HepG2 (cell line): ENCODE measurements around the gene TWNK. TPM values are rescaled to one million over a fixed set of nuclear protein-coding genes. Genes with fewer than 3 reads are reported as not detected.

Experiments
- AGO1 ChIP-seq: fragments of 200-400 bp; formaldehyde crosslinking; IDR thresholded peaks from 2 replicates; pipeline ENCODE4 v1.6.1; 2017; ENCODE audit warnings: mild to moderate bottlenecking, low read depth, low read length, moderate library complexity; ENCODE audit not compliant: poor library complexity, severe bottlenecking
- CHCHD3 ChIP-seq: sonication (generic); formaldehyde crosslinking; IDR thresholded peaks from 2 replicates; pipeline ENCODE4 v1.8.0; 2022; ENCODE audit warnings: mild to moderate bottlenecking, missing genetic modification reagents, moderate library complexity
- EZH2 ChIP-seq: conservative IDR thresholded peaks from 2 replicates; pipeline ENCODE4 v1.6.1; 2012; ENCODE audit warnings: mild to moderate bottlenecking, low read depth, low read length, moderate library complexity
- GATA4 ChIP-seq: sonication (generic); IDR thresholded peaks from 2 replicates; pipeline ENCODE4 v1.6.1; 2016; ENCODE audit warnings: antibody characterized with exemption, low read depth, borderline replicate concordance
- KAT7 ChIP-seq: IDR thresholded peaks from 2 replicates; pipeline ENCODE4 v1.6.1; 2018; ENCODE audit warnings: borderline replicate concordance, missing compliant biosample characterization
- KDM3A ChIP-seq: IDR thresholded peaks from 2 replicates; pipeline ENCODE4 v1.6.1; 2018; ENCODE audit warnings: low read depth, missing compliant biosample characterization
- KIAA2018 ChIP-seq: sonication (generic); formaldehyde crosslinking; IDR thresholded peaks from 2 replicates; pipeline ENCODE4 v1.5.0; 2020; ENCODE audit warnings: mild to moderate bottlenecking, missing genetic modification reagents, borderline replicate concordance
- KLF9 ChIP-seq: IDR thresholded peaks from 2 replicates; pipeline ENCODE4 v1.6.1; 2016; ENCODE audit warnings: low read depth
- PHF8 ChIP-seq: sonication (generic); formaldehyde crosslinking; IDR thresholded peaks from 2 replicates; pipeline ENCODE4 v1.5.0; 2020; ENCODE audit warnings: missing genetic modification reagents
- POLR2A ChIP-seq, 2 experiments: IDR thresholded peaks; 2 replicates each; pipeline ENCODE4 v1.6.1; 2011; ENCODE audit warnings: low read depth in 2 of 2, low read length in 2 of 2, mild to moderate bottlenecking in 1 of 2, moderate library complexity in 1 of 2; ENCODE audit not compliant: insufficient read depth in 1 of 2
- TAF15 ChIP-seq: fragments of 200-400 bp; formaldehyde crosslinking; IDR thresholded peaks from one replicate; pipeline ENCODE4 v1.6.1; 2018; ENCODE audit warnings: mild to moderate bottlenecking, low read depth, low read length; ENCODE audit not compliant: poor library complexity, severe bottlenecking
- ZNF616 ChIP-seq: sonication (generic); formaldehyde crosslinking; IDR thresholded peaks from 2 replicates; pipeline ENCODE4 v1.5.0; 2020; ENCODE audit warnings: low read depth, mild to moderate bottlenecking, missing genetic modification reagents
- ZSCAN9 ChIP-seq: IDR thresholded peaks from 2 replicates; pipeline ENCODE4 v1.6.1; 2016; ENCODE audit warnings: borderline replicate concordance
- polyA plus RNA-seq, 8 experiments: library from polyadenylated mRNA; depleted of rRNA in 3 of 8; stranded (reverse) in 7 of 8; unstranded in 1 of 8; fragments of >200 nt; fragmentation: Illumina TruSeq in 4 of 8; extraction: Trizol in 4 of 8; gene quantifications; 2 replicates each; pipeline versions ENCODE4 v1.2.1 to v1.2.3, GENCODE V29; 2011 to 2016; ENCODE audit warnings: low read depth in 4 of 8, missing spikeins in 1 of 8, mixed read lengths in 1 of 8; ENCODE audit not compliant: insufficient read depth in 1 of 8
- total RNA-seq, 5 experiments: library from RNA; depleted of rRNA; stranded (reverse); fragments of >200 nt; fragmentation: Illumina TruSeq; extraction: Trizol; gene quantifications; 2 replicates each; pipeline ENCODE4 v1.2.3, GENCODE V29; 2016; ENCODE audit warnings: low read depth in 1 of 5
- TF ChIP-seq, protein P1 (sequence below): sonication (generic); formaldehyde crosslinking; IDR thresholded peaks from 2 replicates; pipeline ENCODE4 v1.5.0; 2020; ENCODE audit warnings: missing genetic modification reagents
- TF ChIP-seq, protein P2 (sequence below): sonication (generic); formaldehyde crosslinking; conservative IDR thresholded peaks from 2 replicates; pipeline ENCODE4 v1.8.1; 2023; ENCODE audit warnings: missing genetic modification reagents
- TF ChIP-seq, protein P3 (sequence below): sonication (generic); formaldehyde crosslinking; IDR thresholded peaks from 2 replicates; pipeline ENCODE4 v1.4.0; 2020; ENCODE audit warnings: low read depth, mild to moderate bottlenecking, missing genetic modification reagents
- TF ChIP-seq, protein P4 (sequence below): sonication (generic); IDR thresholded peaks from 2 replicates; pipeline ENCODE4 v1.6.1; 2016; ENCODE audit warnings: low read depth, borderline replicate concordance

Gene TWNK
- total and polyA plus RNA-seq, 2 of the 13 experiments (the other 11 are each of a cell fraction or from before 2014, with no cell fraction given): 10.7 to 16.5 TPM

DNA sequence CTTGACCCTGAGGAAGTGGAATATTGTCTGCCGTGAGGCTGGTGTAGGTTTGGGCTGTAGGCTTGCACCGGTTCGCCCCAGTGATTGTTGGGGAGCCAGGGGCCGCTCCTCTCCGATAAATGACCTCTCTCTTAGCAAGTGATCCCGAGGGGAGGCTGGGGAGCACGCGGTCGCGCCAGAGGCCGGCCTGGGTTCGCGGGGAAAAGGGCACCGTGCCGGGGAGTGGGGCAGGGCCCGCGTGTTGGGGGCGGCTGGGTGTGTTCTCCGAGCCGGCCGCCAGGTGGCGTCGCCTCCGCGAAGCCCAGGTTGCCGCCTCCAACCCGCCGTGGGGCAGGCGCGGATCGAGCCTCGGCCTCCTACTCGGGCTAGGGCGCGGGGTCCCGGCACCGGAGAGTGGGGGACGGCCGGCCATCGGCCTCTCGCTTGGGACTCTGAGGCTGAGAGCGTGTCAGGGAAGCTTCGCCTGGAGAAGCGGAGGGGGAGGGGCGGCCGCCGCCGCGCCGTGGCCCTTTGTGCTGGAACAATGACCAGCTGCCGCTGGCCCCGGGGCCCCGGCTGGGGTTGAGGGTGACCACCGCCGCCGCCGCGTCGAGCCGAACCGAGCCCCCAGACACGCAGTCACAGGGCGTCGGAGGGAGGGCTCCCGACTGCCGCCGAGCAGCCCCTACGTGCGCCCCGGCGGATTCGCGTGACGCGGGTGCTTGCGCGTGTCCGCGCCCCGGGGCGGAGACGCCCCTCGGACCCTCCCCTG is 11.8 kb downstream of the TWNK start (continued):
- TF ChIP-seq KIAA2018 (CRISPR knock-in tag) (no peak), KAT7 (CRISPR knock-in tag) (0 out of 2 replicates have a peak, but pooled peaks have one; percentile 42), ZNF616 (0 out of 2 replicates have a peak, but pooled peaks have one; percentile 49), GATA4 (peak; percentile 50; the same call in 1 of the 2 replicates), KLF9 (CRISPR knock-in tag) (no peak), AGO1 (peak; percentile 94), ZSCAN9 (peak; percentile 33; the same call in 1 of the 2 replicates), CHCHD3 (CRISPR knock-in tag) (no peak), EZH2 (no peak), POLR2A (IDR thresholded peaks at IDR 0.05; ENCODE audit: insufficient read depth in 1 of 2, low read depth in 2 of 2, low read length in 2 of 2) (peak in 1 of 2 experiments; percentile 64; a peak in 2 of 4 replicates), TAF15 (peak; percentile 88), KDM3A (CRISPR knock-in tag) (peak; percentile 85; the same call in 1 of the 2 replicates), PHF8 (CRISPR knock-in tag) (peak; percentile 65)
- TF ChIP-seq, protein P1, sequence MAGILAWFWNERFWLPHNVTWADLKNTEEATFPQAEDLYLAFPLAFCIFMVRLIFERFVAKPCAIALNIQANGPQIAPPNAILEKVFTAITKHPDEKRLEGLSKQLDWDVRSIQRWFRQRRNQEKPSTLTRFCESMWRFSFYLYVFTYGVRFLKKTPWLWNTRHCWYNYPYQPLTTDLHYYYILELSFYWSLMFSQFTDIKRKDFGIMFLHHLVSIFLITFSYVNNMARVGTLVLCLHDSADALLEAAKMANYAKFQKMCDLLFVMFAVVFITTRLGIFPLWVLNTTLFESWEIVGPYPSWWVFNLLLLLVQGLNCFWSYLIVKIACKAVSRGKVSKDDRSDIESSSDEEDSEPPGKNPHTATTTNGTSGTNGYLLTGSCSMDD (CRISPR knock-in tag): no peak
- TF ChIP-seq, protein P2, sequence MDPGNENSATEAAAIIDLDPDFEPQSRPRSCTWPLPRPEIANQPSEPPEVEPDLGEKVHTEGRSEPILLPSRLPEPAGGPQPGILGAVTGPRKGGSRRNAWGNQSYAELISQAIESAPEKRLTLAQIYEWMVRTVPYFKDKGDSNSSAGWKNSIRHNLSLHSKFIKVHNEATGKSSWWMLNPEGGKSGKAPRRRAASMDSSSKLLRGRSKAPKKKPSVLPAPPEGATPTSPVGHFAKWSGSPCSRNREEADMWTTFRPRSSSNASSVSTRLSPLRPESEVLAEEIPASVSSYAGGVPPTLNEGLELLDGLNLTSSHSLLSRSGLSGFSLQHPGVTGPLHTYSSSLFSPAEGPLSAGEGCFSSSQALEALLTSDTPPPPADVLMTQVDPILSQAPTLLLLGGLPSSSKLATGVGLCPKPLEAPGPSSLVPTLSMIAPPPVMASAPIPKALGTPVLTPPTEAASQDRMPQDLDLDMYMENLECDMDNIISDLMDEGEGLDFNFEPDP (CRISPR knock-in tag): no peak
- TF ChIP-seq, protein P3, sequence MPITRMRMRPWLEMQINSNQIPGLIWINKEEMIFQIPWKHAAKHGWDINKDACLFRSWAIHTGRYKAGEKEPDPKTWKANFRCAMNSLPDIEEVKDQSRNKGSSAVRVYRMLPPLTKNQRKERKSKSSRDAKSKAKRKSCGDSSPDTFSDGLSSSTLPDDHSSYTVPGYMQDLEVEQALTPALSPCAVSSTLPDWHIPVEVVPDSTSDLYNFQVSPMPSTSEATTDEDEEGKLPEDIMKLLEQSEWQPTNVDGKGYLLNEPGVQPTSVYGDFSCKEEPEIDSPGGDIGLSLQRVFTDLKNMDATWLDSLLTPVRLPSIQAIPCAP (CRISPR knock-in tag): no peak
- TF ChIP-seq, protein P4, sequence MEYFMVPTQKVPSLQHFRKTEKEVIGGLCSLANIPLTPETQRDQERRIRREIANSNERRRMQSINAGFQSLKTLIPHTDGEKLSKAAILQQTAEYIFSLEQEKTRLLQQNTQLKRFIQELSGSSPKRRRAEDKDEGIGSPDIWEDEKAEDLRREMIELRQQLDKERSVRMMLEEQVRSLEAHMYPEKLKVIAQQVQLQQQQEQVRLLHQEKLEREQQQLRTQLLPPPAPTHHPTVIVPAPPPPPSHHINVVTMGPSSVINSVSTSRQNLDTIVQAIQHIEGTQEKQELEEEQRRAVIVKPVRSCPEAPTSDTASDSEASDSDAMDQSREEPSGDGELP: 0 out of 2 replicates have a peak, but pooled peaks have one; percentile 14
